GM21360 (cell line): ENCODE data around the gene MYRFL.
"Not testable (repeated sequence)": the region's sequence is repeated elsewhere in the genome, so short reads cannot be mapped to it uniquely, and the experiment has no call there.

Source experiments
- ATAC-seq: cut with Tn5 transposase; IDR thresholded peaks from one replicate; pipeline ENCODE4 v1.9.1; 2021; ENCODE audit warnings: mild to moderate bottlenecking, moderate library complexity; ENCODE audit not compliant: unreplicated experiment

Gene MYRFL

GRCh38 chr12:69824966-69825560 is at the start of gene MYRFL:
TSS of gene MYRFL (plus strand) at chr12:69825227. CDS start at chr12:69825518, 291 bp downstream.
- no peak for ATAC-seq

GRCh38 chr12:69779928-69780327 is 45.1 kb upstream of the MYRFL start:
- ATAC-seq = no peak

- ATAC-seq = no peak
These were observed 41.7 kb upstream of the MYRFL start for GRCh38 chr12:69783365-69783764.

GRCh38 chr12:69789351-69789750 is 35.7 kb upstream of the MYRFL start:
- no peak for ATAC-seq

- no peak for ATAC-seq
These were observed 32.5 kb upstream of the MYRFL start for GRCh38 chr12:69792533-69792932.

GRCh38 chr12:69807101-69807897 is 17.7 kb upstream of the MYRFL start:
- not testable (repeated sequence) for ATAC-seq

- no peak for ATAC-seq
These were observed 14.0 kb upstream of the MYRFL start for GRCh38 chr12:69810870-69811498.

GRCh38 chr12:69816082-69816481 is 8.9 kb upstream of the MYRFL start:
- ATAC-seq = no peak

- ATAC-seq = no peak
These were observed 4.0 kb upstream of the MYRFL start for GRCh38 chr12:69821032-69821455.

GRCh38 chr12:69821456-69822159 is 3.4 kb upstream of the MYRFL start:
- ATAC-seq = no peak

- ATAC-seq = no peak
These were observed 2.7 kb upstream of the MYRFL start for GRCh38 chr12:69822201-69822860.

GRCh38 chr12:69824028-69824427 is 999 bp upstream of the MYRFL start:
- ATAC-seq = no peak

GRCh38 chr12:69828897-69829296 is 3.9 kb downstream of the MYRFL start:
- ATAC-seq = no peak

- no peak for ATAC-seq
These were observed 8.7 kb downstream of the MYRFL start for GRCh38 chr12:69833696-69834095.

- ATAC-seq = no peak
These were observed 9.1 kb downstream of the MYRFL start for GRCh38 chr12:69834147-69834546.

- ATAC-seq = no peak
These were observed 9.5 kb downstream of the MYRFL start for GRCh38 chr12:69834576-69834975.

- no peak for ATAC-seq
These were observed 10.1 kb downstream of the MYRFL start for GRCh38 chr12:69835081-69835480.

- no peak for ATAC-seq
These were observed 11.0 kb downstream of the MYRFL start for GRCh38 chr12:69836015-69836414.

GRCh38 chr12:69837191-69837590 is 12.2 kb downstream of the MYRFL start:
- ATAC-seq = no peak

GRCh38 chr12:69837657-69838415 is 12.8 kb downstream of the MYRFL start:
- no peak for ATAC-seq
